ENCODE data around the gene GRWD1.

GRCh38 chr19:48450863-48451262, 5.1 kb downstream of the GRWD1 start:
- TF ChIP-seq POLR2A (IDR thresholded peaks at IDR 0.05; ENCODE audit: borderline replicate concordance, extremely low read depth, insufficient read depth, insufficient read length) (no peak), CTCF (IDR thresholded peaks at IDR 0.05 in 2 of 3, conservative IDR thresholded peaks at IDR 0.05 in 1 of 3; ENCODE audit: borderline replicate concordance in 1 of 3, insufficient read depth in 1 of 3, low read depth in 2 of 3, low read length in 2 of 3) (no peak), EZH2 (IDR thresholded peaks at IDR 0.05) (no peak), JUND (IDR thresholded peaks at IDR 0.05) (no peak), TCF7L2 (IDR thresholded peaks at IDR 0.05; ENCODE audit: borderline replicate concordance, extremely low read depth, insufficient read depth, insufficient read length) (no peak), MAX (IDR thresholded peaks at IDR 0.05) (no peak), RAD21 (IDR thresholded peaks at IDR 0.05; ENCODE audit: low read depth) (no peak), ZFX (IDR thresholded peaks at IDR 0.05) (no peak), POLR2AphosphoS5 (IDR thresholded peaks at IDR 0.05; ENCODE audit: low read depth, low read length) (no peak)
